Lung (tissue), 12 donors: ENCODE data around the gene FAM186B. TPM values are rescaled to one million over a fixed set of nuclear protein-coding genes. Genes with fewer than 3 reads are reported as not detected.

Source experiments
- ATAC-seq: fragments of 200-7000 bp; cut with Tn5 transposase; one replicate; pipeline ENCODE4 v1.9.1; 2020; ENCODE audit warnings: moderate number of reproducible peaks; ENCODE audit not compliant: insufficient read depth, low FRiP score
- DNase-seq, 3 donors: peaks; one replicate each; pipeline ENCODE4 v3.0.0-alpha.2; 2013 to 2017
- H3K27ac ChIP-seq, 2 donors: one replicate each; pipeline ENCODE4 v1.5.1; 2013; ENCODE audit warnings: mild to moderate bottlenecking in 2 of 2, moderate library complexity in 2 of 2, control low read depth in 1 of 2, inconsistent platforms in 1 of 2, low read depth in 1 of 2, low read length in 1 of 2
- H3K27me3 ChIP-seq, 3 donors: one replicate each; pipeline ENCODE4 v1.5.1; 2013; ENCODE audit warnings: low read length in 2 of 3; ENCODE audit not compliant: control insufficient read depth in 3 of 3, insufficient read depth in 3 of 3
- H3K36me3 ChIP-seq, 4 donors: one replicate each; pipeline ENCODE4 v1.5.1; 2013; ENCODE audit warnings: low read length in 4 of 4, mild to moderate bottlenecking in 1 of 4, moderate library complexity in 1 of 4; ENCODE audit not compliant: control insufficient read depth in 4 of 4, insufficient read depth in 4 of 4
- H3K4me1 ChIP-seq, 5 donors: one replicate each; pipeline ENCODE4 v1.5.1; 2013; ENCODE audit warnings: low read length in 5 of 5, mild to moderate bottlenecking in 2 of 5, moderate library complexity in 1 of 5; ENCODE audit not compliant: control insufficient read depth in 5 of 5, insufficient read depth in 5 of 5
- H3K4me3 ChIP-seq: one replicate; pipeline ENCODE4 v1.5.1; 2013; ENCODE audit warnings: mild to moderate bottlenecking, control low read depth, moderate library complexity
- H3K9ac ChIP-seq, 2 donors: one replicate each; pipeline ENCODE4 v1.5.1; 2013; ENCODE audit warnings: low read length in 2 of 2, control low read depth in 1 of 2; ENCODE audit not compliant: insufficient read depth in 1 of 2
- H3K9me3 ChIP-seq, 4 donors: one replicate each; pipeline ENCODE4 v1.5.1; 2013; ENCODE audit warnings: low read length in 3 of 4, mild to moderate bottlenecking in 1 of 4, moderate library complexity in 1 of 4; ENCODE audit not compliant: control insufficient read depth in 4 of 4, insufficient read depth in 3 of 4
- WGBS, 2 donors: extraction: QIAGEN DNeasy Blood & Tissue Kit; methylation state at CpG; one replicate each; pipeline ENCODE4 v1.1.7; 2013; 5-methylcytosine and 5-hydroxymethylcytosine counted together
- polyA plus RNA-seq, 2 donors: library from polyadenylated mRNA; stranded (reverse); fragments of 200-250 nt; gene quantifications; one replicate each; pipeline ENCODE4 v1.2.1, GENCODE V29; 2013
- total RNA-seq, 2 donors: library from RNA; depleted of rRNA in 1 of 2; stranded (reverse); fragments of >200 nt in 1 of 2; gene quantifications; one replicate each; pipeline ENCODE4 v1.2.1, GENCODE V29; 2014 to 2021
- TF ChIP-seq, protein P1 (sequence below): IDR thresholded peaks from 2 replicates; pipeline ENCODE4 v1.5.1; 2012; ENCODE audit warnings: mild to moderate bottlenecking; ENCODE audit errors: control extremely low read depth, extremely low read depth
- donor health status: control.
- donor health status: control.
- donor health status: Bipolar disorder and iron deficiency.
- donor health status: healthy.
- donor health status: DM: yes; HTN: yes; CAD: no.

The FAM186B gene
- total and polyA plus RNA-seq, 4 donors, result 0.17 to 0.80 (median 0.43) TPM

DNA sequence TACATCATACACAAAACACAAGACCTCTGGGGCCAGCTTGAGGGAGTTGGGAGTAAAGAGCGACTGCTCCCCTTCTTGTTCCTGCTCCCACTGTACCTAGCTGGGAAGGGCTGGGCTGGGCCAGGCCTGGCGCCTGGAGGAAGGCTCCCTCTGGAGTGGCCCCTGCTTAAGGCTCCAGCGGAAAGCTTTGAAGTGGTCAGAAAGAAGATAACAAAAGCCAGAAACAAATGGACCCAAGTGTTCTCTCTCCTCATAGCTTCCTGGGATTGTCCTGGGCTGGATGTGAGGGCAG lies 43.2 kb upstream of the FAM186B start:
- 54 to 61% methylated on average over 3 of the region's 3 CpGs for WGBS, 2 donors
- H3K36me3 ChIP-seq, result peaks cover 3 to 69% (median 57%) of the 10 kb centered on the region in 4 donors

DNA sequence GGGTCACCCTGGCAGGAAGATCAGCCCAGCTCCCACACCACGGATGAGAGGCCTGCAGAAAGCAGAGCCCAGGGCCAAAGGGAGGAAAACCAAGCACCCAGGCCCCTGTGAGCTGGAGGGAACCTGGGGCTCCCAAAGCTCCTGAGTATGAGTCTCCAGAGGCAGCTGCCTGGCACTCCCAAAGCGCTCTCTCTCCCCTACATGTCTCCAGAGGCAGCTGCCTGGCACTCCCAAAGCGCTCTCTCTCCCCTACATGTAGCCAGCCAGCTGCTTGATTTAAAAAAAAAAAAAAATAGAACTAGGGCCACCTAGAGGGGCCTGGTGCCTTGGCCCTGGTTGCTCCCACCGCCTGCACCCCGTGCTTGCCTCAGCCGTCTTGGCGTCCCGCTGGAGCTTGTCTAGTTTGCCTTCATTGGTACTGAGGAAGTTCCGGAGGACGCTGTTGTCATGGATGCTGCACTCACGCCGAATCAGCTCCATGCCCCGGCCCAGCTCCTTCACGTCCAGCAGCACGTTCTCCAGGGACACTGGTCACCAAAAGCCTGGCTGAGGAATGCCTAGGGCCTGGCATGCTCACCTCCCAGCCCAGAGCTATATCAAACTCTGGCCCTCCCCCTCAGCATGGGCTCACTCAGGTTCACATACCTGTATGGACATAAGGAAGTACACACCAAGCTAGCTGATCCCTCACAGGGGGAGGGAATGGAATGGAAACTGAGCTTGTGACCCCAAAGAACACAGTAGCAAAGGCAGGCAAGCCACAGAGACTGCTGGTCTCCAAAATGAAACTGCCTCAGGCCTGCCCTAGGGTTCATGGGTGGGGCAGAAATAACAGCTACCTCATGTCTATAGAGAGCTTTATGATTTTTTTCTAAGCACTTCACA lies 42.6 kb upstream of the FAM186B start:
- TF ChIP-seq, protein P1, sequence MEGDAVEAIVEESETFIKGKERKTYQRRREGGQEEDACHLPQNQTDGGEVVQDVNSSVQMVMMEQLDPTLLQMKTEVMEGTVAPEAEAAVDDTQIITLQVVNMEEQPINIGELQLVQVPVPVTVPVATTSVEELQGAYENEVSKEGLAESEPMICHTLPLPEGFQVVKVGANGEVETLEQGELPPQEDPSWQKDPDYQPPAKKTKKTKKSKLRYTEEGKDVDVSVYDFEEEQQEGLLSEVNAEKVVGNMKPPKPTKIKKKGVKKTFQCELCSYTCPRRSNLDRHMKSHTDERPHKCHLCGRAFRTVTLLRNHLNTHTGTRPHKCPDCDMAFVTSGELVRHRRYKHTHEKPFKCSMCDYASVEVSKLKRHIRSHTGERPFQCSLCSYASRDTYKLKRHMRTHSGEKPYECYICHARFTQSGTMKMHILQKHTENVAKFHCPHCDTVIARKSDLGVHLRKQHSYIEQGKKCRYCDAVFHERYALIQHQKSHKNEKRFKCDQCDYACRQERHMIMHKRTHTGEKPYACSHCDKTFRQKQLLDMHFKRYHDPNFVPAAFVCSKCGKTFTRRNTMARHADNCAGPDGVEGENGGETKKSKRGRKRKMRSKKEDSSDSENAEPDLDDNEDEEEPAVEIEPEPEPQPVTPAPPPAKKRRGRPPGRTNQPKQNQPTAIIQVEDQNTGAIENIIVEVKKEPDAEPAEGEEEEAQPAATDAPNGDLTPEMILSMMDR, result no peak
- H3K27ac ChIP-seq, result peak overlapping the region; percentile 54 to 87
- no peaks in the 10 kb centered on the region for H3K9me3 ChIP-seq
- H3K27me3 ChIP-seq, result no peaks in the 10 kb centered on the region
- H3K4me1 ChIP-seq, result peaks cover 0 to 33% (median 24%) of the 10 kb centered on the region in 5 donors
- ATAC-seq, result no peak
- H3K36me3 ChIP-seq, result peaks cover 0 to 67% (median 56%) of the 10 kb centered on the region in 4 donors
- peak overlapping the region in 1 of 2 donors; percentile 8 for H3K9ac ChIP-seq
- DNase-seq, result no peak
- 70 to 79% methylated on average over 14 to 15 of the region's 15 CpGs for WGBS, 2 donors
- H3K4me3 ChIP-seq, result no peak overlapping the region

More for the DNA sequence above, 43.2 kb upstream of the FAM186B start:
- TF ChIP-seq, protein P1, result no peak
- no peak overlapping the region for H3K4me3 ChIP-seq
- peak overlapping the region in 1 of 2 donors; percentile 87 for H3K27ac ChIP-seq
- H3K9me3 ChIP-seq, result no peaks in the 10 kb centered on the region
- no peak for DNase-seq
- no peaks in the 10 kb centered on the region for H3K27me3 ChIP-seq
- no peak for ATAC-seq
- peak overlapping the region in 1 of 2 donors; percentile 8 for H3K9ac ChIP-seq
- peaks cover 0 to 33% (median 24%) of the 10 kb centered on the region in 5 donors for H3K4me1 ChIP-seq

DNA sequence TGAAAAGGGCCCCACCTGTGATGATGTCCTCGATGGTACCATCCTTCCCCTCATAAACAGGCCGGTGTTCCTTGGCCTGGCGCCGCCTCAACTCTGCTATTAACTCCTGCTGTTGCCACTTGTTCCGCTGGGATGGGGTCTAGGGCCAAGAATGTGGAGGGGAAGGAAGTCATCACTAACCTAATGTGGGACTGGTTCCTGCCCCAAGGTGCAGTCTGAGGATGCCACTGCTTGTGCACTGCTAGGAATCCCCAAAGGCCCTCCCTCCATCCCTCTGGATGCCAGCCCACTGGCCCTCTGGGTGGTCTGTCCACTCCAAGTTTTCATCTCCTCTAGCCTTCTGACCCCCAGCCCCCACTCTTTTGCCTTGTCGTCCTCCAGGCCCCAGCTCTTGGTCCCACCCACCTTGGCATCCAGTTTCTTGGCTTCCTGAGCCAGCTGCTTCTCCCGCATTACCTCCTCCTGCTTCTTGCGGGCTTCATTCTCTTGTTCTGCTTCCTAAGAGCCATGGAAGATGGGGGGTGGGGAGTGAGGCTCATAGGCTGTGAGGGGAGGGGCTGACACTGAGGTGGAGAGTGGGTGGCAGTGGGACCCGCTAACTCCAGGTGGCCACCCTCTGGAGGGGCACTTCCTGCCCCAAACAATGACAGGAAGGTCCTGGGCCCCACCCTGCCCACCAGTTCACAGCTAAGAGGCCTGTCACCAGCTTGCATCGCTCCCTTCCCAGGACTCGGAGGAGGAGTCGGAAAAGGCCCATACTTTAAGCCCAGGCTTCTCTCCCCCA lies 41.6 kb upstream of the FAM186B start:
- Histone ChIP-seq H3K27me3 (no peaks in the 10 kb centered on the region), H3K36me3 (peaks cover 0 to 65% (median 59%) of the 10 kb centered on the region in 4 donors), H3K4me1 (peaks cover 0 to 33% (median 24%) of the 10 kb centered on the region in 5 donors), H3K27ac (peak overlapping the region in 1 of 2 donors; percentile 87), H3K4me3 (no peak overlapping the region), H3K9me3 (no peaks in the 10 kb centered on the region), H3K9ac (no peak overlapping the region)
- WGBS, 2 donors, result 62 to 75% methylated on average over 12 of the region's 12 CpGs
- no peak for ATAC-seq
- TF ChIP-seq, protein P1, result no peak
- peak; percentile 45 to 68 (median 66) for DNase-seq
